Right renal cortex interstitium (tissue), 3 donors: ENCODE data around the gene EPS8. TPM values are rescaled to one million over a fixed set of nuclear protein-coding genes. Genes with fewer than 3 reads are reported as not detected.

Experiments used
- DNase-seq, 3 donors: peaks; one replicate each; pipeline ENCODE4 v3.0.0-alpha.2; 2013; ENCODE audit warnings: low read depth in 3 of 3, low spot score in 2 of 3
- polyA plus RNA-seq, 3 donors: library from polyadenylated mRNA; unstranded; fragments of 120-200 nt; gene quantifications; one replicate each; pipeline ENCODE4 v1.2.1, GENCODE V29; 2013; ENCODE audit not compliant: insufficient read length in 3 of 3

The EPS8 gene
- 10 to 100 TPM; 62.4 to 62.7 (median 62.6) TPM for polyA plus RNA-seq

GRCh38 chr12:15789220-15790171, at the start of gene EPS8:
TSS of gene EPS8 (minus strand) at chr12:15789388. CDS start at chr12:15682951, 106,437 bp downstream.
- DNase-seq: peak; percentile 74 to 85 (median 79)

DNA sequence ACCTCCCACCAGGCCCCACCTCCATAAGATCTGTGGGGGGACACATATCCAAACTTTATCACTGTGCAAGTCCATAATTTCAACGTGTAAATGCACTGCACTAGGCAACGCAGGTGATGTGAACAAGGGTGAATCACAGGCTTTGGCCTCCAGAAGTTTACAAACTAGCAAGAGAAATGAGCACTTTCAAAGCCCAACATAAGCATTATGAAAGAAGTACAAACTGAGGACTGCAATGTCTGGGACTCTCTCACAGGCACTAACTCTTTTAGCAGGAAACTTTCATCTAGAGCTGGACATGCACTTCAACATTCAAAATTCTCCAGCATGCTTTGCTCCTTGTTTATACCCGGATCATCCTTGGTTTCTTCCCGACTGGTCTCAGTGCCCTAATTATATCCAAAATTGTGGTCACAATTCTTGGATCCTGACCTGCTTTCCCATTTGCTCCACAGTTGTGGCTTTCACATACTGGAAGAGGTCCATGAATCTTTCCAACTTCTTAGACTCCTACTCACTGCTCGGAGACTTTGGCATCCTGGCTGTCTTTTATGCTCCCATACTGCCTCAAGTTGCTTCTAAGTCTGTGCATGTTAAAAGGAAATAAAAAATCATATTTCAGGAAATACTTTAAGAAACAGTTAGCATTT, 48.1 kb upstream of the EPS8 start:
- DNase-seq: no peak

- DNase-seq: no peak
Measured at GRCh38 chr12:15834575-15834974, 45.4 kb upstream of the EPS8 start.

- no peak for DNase-seq
Measured at GRCh38 chr12:15831315-15831978, 42.3 kb upstream of the EPS8 start.

DNA sequence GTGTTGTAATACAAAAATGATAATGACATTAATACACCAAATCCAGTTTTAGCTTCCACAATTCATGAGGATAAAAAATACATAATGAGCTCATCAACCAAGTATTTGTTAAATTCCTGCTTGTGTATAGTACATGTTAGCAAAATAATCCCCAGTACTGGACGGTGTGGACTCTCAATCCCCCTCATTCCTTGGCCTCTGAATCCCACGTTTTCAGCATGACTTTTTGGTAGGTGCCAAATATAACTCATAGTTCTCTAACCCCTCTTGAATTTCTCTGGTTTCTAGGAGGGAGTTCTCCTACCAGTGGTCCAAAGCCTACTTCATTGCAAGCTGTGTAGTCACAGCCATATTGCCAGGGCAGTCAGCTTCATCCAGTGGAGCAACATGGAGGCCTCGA, 41.4 kb upstream of the EPS8 start:
- no peak for DNase-seq

DNA sequence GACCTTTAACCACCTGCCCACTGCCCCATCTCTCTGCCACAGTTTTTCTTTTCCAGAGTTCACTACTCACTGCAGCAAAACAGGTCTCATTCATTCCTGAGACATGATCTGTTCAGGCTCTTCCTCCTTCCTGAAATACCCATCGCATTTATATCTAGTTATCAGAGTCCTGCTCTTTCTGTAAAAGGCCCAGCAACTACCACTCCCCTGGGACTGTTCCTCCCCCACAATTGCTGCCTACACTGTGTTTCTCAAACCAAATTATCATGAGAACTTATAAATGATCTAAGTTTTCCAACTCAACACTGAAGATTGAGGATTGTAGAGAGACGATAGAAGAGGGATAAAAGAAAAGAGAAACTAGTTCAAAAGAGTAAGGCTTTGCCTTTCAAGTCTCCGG, 40.8 kb upstream of the EPS8 start:
- no peak for DNase-seq

GRCh38 chr12:15829255-15829654, 40.1 kb upstream of the EPS8 start:
- DNase-seq: no peak

DNA sequence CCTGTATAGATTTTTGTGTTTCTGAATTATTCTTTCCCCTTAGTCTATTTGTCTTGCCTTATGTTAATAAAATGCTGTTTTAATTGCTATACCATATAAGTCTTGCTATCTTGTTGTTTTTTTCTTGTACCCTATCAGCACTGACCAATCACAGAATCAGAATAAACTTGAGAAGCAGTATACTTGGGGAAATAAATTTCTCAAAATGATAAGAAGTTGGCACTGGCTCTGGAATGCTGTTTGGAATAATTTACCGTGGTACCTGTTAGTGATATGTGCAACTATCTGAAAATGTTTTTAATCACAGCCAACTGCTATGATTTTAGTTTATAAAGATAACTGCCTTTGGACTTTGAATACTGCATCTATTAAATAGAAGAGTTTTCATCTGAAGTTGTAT, 37.9 kb upstream of the EPS8 start:
- DNase-seq: no peak

- DNase-seq: no peak
Measured at GRCh38 chr12:15824516-15824915, 35.3 kb upstream of the EPS8 start.

DNA sequence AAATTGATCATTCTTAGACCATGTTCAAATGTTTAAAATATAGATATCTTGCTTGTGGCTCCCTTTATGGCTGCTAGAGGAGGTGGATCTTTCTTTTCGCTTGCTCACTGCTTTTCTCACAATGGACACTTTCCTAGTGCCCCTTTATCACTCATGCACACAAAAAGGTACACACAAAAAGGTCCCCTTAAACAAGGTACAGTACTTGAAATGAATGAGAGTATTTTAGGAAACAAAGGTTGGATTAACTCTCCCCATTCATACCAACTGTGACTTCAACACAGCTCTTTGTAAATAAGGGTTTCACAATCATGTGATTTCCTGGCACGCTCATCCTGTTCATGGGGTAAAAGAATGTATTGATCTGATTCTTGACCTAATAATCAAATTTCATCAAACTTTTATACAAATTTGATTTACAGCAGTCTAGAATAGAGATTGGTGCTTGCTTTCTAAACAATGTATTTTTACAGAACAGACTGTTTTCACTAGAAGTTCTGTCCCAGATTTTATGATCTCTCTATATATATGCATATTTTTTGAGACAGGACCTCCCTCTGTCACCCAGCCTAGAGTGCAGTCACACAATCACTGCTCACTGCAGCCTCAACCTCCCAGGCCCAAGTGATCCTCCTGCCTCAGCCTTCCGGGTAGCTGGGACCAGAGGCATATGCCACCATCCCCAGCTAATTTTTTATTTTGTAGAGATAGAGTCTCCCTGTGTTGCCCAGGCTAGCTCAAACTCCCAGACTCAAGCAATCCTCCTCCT, 34.4 kb upstream of the EPS8 start:
- no peak for DNase-seq

DNA sequence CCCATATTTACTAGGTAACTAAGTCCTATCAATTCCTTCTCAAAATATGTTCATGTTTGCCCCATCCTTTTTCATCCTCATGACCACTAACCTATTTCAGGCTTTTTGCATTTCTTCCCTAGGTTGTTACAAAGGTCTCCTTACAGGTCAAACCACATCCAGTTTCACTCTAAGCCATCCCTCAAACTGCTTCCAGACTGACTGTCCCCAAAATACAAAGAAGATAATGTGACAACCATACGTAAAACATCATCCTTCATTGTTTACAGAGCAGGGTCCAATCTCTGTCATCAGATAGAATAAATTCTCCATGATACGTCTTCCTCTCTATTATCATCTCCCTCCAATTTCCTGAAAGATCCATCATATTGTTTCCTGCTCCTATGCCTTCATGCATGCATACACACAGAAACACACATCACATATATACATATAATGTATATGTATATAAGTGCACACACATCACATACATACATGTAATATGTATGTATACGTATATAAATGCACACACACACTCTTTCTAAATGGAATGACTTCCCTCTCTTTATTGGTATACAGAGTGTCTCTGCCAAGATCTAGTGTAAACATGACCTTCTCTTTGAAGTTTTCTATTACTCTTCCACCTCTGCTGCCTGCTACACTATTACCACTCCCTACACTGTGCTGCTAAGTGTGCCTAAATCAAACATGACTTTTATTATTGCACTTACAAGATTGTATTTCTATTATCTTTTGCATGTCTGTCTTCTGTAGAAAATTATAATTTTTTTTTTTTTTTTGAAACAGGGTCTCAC, 30.7 kb upstream of the EPS8 start:
- no peak for DNase-seq

GRCh38 chr12:15818418-15818817, 29.2 kb upstream of the EPS8 start:
- DNase-seq: no peak

DNA sequence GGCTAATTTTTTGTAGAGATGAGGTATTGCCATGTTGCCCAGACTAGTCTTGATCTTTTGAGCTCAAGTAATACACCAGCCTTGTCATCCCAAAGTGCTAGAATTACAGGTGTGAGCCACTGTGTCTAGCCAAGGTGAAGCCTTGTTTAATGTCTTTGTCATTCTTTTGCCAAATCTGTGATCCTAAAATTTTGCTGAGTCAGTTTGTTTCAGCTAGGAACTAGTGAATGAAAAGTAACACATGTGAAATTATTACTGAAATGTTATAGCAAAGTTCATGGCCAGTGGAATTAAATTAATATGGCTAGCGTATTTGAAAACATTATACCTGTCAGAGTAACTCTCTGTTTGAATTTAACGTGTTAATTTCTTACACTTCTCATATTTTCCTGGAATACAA, 26.5 kb upstream of the EPS8 start:
- DNase-seq: no peak

DNA sequence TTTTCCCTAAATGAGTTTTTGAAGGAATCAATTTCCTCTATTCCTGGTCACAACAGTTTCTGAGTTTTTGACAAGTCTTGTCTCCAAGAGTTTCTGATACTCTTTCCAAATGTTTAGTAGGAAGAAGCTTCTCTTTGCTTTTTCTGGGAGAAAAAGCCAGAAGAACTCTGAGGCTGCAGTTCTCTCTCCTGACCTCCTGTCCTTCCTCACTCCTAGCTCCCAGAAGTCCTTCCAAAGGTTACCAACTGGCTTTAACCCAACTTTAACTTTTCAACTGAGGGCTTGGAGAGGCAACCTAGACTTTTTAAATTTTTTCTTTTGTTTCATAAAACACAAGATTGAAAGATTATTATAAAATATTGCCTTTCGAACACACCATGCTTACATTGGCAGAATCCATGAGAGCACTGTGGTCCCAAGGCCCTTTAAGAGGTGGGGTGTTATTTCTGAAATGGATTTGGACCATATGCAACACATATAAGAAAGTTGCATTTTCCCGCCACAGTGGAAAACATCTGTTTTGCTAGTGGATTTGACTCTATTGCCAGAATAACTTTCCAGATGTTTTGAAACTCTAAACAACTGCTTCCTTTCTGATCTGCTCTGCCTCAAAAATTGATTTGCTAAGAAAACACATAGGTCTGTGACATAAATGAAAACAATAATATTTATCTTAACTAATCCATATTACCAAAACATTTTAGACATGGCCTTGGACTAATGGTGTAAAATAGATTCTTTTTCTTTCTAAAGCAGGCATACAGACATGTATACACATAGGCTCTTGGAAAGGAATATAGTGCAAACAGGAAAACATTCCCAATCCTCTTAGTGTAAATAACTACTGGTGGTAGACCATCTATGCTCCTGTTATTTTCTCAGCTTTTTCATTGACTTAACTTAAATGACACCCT, 22.3 kb upstream of the EPS8 start:
- peak in 1 of 3 donors; percentile 23 for DNase-seq

GRCh38 chr12:15808652-15809051, 19.5 kb upstream of the EPS8 start:
- peak in 2 of 3 donors; percentile 17 to 19 for DNase-seq

DNA sequence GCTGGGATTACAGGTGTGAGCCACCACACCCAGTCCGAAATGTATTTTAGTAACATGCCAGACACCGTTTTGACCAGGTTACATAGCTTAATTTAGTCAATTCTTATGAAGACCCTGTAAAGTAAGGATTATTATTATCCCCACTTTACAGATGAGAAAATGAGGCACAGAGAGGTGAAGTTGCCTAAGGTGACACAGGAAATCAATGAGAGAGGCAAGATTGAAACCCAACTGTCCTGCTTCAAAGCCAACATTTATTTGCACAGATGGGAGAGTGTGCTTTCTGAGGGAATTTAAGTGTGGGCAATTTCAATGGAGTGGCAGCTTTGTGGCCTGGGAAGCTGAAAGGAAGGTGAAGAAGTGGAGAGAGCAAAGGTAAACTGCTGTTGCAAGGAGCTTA, 19.1 kb upstream of the EPS8 start:
- no peak for DNase-seq

DNA sequence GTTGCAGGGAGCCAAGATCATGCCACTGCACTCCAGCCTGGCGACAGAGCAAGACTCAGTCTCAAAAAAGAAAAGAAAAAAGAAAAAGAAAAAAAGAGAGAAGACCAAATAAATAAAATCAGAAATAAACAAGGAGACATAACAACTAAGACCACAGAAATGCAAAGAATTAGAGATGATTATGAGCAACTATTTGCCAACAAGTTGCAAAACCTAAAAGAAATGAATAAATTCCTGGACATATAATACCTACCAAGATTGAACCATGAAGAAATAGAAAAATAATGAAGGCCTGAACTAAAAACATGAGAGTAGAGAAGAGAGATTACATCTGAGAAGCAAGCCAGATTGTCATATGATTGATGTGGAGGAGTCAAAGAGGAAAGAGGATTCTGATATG, 17.6 kb upstream of the EPS8 start:
- no peak for DNase-seq

- no peak for DNase-seq
Measured at GRCh38 chr12:15801770-15802744, 12.9 kb upstream of the EPS8 start.
